PC-9 (cell line): Measurements from ENCODE around the gene PRR5L.

Source experiments
- EZH2 ChIP-seq: fragments of 200-600 bp; sonication (generic); IDR thresholded peaks from 2 replicates; pipeline ENCODE4 v1.8.0; 2017; ENCODE audit warnings: antibody characterized with exemption, low read depth
- TF ChIP-seq, protein P1 (sequence below): fragments of 200-600 bp; sonication (generic); conservative IDR thresholded peaks from 2 replicates; pipeline ENCODE4 v1.6.1; 2017; ENCODE audit warnings: mixed run types, antibody characterized with exemption, mild to moderate bottlenecking, moderate library complexity

GRCh38 chr11:36451681-36452080, 155.6 kb downstream of the PRR5L start:
- TF ChIP-seq EZH2, result no peak
- TF ChIP-seq, protein P1, sequence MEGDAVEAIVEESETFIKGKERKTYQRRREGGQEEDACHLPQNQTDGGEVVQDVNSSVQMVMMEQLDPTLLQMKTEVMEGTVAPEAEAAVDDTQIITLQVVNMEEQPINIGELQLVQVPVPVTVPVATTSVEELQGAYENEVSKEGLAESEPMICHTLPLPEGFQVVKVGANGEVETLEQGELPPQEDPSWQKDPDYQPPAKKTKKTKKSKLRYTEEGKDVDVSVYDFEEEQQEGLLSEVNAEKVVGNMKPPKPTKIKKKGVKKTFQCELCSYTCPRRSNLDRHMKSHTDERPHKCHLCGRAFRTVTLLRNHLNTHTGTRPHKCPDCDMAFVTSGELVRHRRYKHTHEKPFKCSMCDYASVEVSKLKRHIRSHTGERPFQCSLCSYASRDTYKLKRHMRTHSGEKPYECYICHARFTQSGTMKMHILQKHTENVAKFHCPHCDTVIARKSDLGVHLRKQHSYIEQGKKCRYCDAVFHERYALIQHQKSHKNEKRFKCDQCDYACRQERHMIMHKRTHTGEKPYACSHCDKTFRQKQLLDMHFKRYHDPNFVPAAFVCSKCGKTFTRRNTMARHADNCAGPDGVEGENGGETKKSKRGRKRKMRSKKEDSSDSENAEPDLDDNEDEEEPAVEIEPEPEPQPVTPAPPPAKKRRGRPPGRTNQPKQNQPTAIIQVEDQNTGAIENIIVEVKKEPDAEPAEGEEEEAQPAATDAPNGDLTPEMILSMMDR, result no peak
